ENCODE measurements around the gene ZDHHC21. TPM values are rescaled to one million over a fixed set of nuclear protein-coding genes. Genes with fewer than 3 reads are reported as not detected.

Gene ZDHHC21
- total and polyA plus RNA-seq, 2 of the 8 experiments (the other 6 are each of a cell fraction or from before 2014, with no cell fraction given), result 1.9 to 6.0 TPM

GRCh38 chr9:14731294-14731981, 38.2 kb upstream of the ZDHHC21 start (continued):
- TF ChIP-seq CBX5 (IDR thresholded peaks at IDR 0.05; ENCODE audit: low read depth, low read length), result no peak
